HCT116 (cell line): ENCODE results near the gene ARHGAP20.

Experiments
- CTCF ChIP-seq, 3 experiments: fragments of 200-600 bp in 1 of 3; sonication (generic) in 1 of 3; IDR thresholded peaks in 2 of 3; conservative IDR thresholded peaks in 1 of 3; 2 replicates each; pipeline ENCODE4 v1.5.1; 2012 to 2017; ENCODE audit warnings: low read depth in 2 of 3, low read length in 2 of 3, antibody characterized with exemption in 1 of 3, borderline replicate concordance in 1 of 3, control low read depth in 1 of 3, mild to moderate bottlenecking in 1 of 3, mixed read lengths in 1 of 3, mixed run types in 1 of 3, moderate library complexity in 1 of 3; ENCODE audit not compliant: insufficient read depth in 1 of 3
- EZH2phosphoT487 ChIP-seq: fragments of 200-600 bp; IDR thresholded peaks from 2 replicates; pipeline ENCODE4 v1.6.1; 2018; ENCODE audit warnings: antibody characterized with exemption, borderline replicate concordance

- no peak for TF ChIP-seq CTCF (IDR thresholded peaks at IDR 0.05 in 2 of 3, conservative IDR thresholded peaks at IDR 0.05 in 1 of 3; ENCODE audit: borderline replicate concordance in 1 of 3, insufficient read depth in 1 of 3, low read depth in 2 of 3, low read length in 2 of 3)
- no peak for TF ChIP-seq EZH2phosphoT487
Measured at GRCh38 chr11:110599207-110599606, 113.0 kb downstream of the ARHGAP20 start.
